ENCODE results near the gene ELOF1. TPM values are rescaled to one million over a fixed set of nuclear protein-coding genes. Genes with fewer than 3 reads are reported as not detected.

The ELOF1 gene
- total and polyA plus RNA-seq, 2 of the 13 experiments (the other 11 are each of a cell fraction or from before 2014, with no cell fraction given) = 14.5 to 43.2 TPM

GRCh38 chr19:11560404-11561051 is 1.5 kb upstream of the ELOF1 start:
- Histone ChIP-seq H2AFZ (ENCODE audit: low read length) (no peak overlapping the region), H3K79me2 (ENCODE audit: insufficient read depth, low read length) (peaks cover 28% of the 10 kb centered on the region), H3K9ac (ENCODE audit: insufficient read depth, low read depth, low read length) (no peak overlapping the region), H3K4me2 (ENCODE audit: low read depth, low read length) (peak overlapping the region; percentile 84), H3K36me3 (replicated peaks in 1 of 2; ENCODE audit: control insufficient read depth in 1 of 2, insufficient read depth in 2 of 2, low read length in 2 of 2) (peaks cover 0 to 3% of the 10 kb centered on the region in 2 experiments; a peak in 2 of 5 replicates), H3K9me3 (ENCODE audit: low read length) (no peaks in the 10 kb centered on the region), H3K27ac (ENCODE audit: extremely low read length, insufficient read depth, low read length) (no peak overlapping the region), H4K20me1 (ENCODE audit: insufficient read depth, low read length) (no peaks in the 10 kb centered on the region), H3K4me3 (replicated peaks in 1 of 3; ENCODE audit: insufficient read depth in 1 of 3, low read depth in 2 of 3, low read length in 3 of 3) (peak overlapping the region; percentile 70 to 92 (median 82); a peak in 3 of 6 replicates), H3K4me1 (ENCODE audit: insufficient read depth, low read length) (peaks cover 31% of the 10 kb centered on the region), H3K27me3 (ENCODE audit: control insufficient read depth in 1 of 2, insufficient read depth in 2 of 2, low read length in 2 of 2) (no peaks in the 10 kb centered on the region)
- intact Hi-C loops (cut with micrococcal nuclease; ENCODE audit: unreplicated experiment) = loop anchor here (1.0 kb wide), 1 partner anchor 27 kb away; no protein-coding TSS in a partner anchor
- in situ Hi-C loops (cut with HindIII; ENCODE audit: extremely low pct_ligation_motif_present, low pct_unique_long_range_greater_than_20kb) = no loop called here
- whole genome bisulfite sequencing (ENCODE audit: low lambda C conversion rate) = 33% methylated on average over 9 of the region's 9 CpGs
- no TSS peak for BruUV-seq (replicated peaks)
- CTCF ChIA-PET (ENCODE audit: low intra/inter-chr PET ratio, low total read pairs) = interaction anchor here (0.6 to 1.8 kb wide), 3 partner anchors 25 to 982 kb away, joined by 3 to 13 read pairs (median 4); no protein-coding TSS in a partner anchor
- FAIRE-seq (peak; percentile 93), ATAC-seq (peak; percentile 67), DNase-seq (ENCODE audit: low spot score) (peak; percentile 80)
- POLR2A ChIA-PET = interaction anchor here (1.0 to 2.8 kb wide), 3 partner anchors 12 to 31 kb away, joined by 3 to 33 read pairs (median 7); partner anchors contain the start of genes ACP5 and ECSIT
- 0 out of 2 replicates have a peak, but pooled peaks have one; percentile 16 for TF ChIP-seq MEF2D (CRISPR knock-in tag; IDR thresholded peaks at IDR 0.05)
- TF ChIP-seq ZNF770 (CRISPR knock-in tag; IDR thresholded peaks at IDR 0.05) = no peak
- peak; percentile 67 for TF ChIP-seq STAG1 (CRISPR knock-in tag; IDR thresholded peaks at IDR 0.05)
- 0 out of 4 replicates have a peak, but pooled peaks of 1 of the 2 experiments have one; percentile 30 for TF ChIP-seq HMGXB4 (CRISPR knock-in tag; IDR thresholded peaks at IDR 0.05; ENCODE audit: borderline replicate concordance in 1 of 2, low read depth in 1 of 2)
- TF ChIP-seq, protein P1, sequence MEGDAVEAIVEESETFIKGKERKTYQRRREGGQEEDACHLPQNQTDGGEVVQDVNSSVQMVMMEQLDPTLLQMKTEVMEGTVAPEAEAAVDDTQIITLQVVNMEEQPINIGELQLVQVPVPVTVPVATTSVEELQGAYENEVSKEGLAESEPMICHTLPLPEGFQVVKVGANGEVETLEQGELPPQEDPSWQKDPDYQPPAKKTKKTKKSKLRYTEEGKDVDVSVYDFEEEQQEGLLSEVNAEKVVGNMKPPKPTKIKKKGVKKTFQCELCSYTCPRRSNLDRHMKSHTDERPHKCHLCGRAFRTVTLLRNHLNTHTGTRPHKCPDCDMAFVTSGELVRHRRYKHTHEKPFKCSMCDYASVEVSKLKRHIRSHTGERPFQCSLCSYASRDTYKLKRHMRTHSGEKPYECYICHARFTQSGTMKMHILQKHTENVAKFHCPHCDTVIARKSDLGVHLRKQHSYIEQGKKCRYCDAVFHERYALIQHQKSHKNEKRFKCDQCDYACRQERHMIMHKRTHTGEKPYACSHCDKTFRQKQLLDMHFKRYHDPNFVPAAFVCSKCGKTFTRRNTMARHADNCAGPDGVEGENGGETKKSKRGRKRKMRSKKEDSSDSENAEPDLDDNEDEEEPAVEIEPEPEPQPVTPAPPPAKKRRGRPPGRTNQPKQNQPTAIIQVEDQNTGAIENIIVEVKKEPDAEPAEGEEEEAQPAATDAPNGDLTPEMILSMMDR (CRISPR knock-in tag; IDR thresholded peaks at IDR 0.05) = peak; percentile 82
- peak; percentile 46; the same call in 1 of the 2 replicates for TF ChIP-seq ARID3A (IDR thresholded peaks at IDR 0.05; ENCODE audit: low read depth, low read length)
- no peak for TF ChIP-seq CREB1 (IDR thresholded peaks at IDR 0.05)
- 0 out of 2 replicates have a peak, but pooled peaks have one; percentile 21 for TF ChIP-seq CREB1 (CRISPR knock-in tag; IDR thresholded peaks at IDR 0.05)
- no peak for TF ChIP-seq ZNF333 (CRISPR knock-in tag; IDR thresholded peaks at IDR 0.05; ENCODE audit: borderline replicate concordance)
- TF ChIP-seq RAD21 (CRISPR knock-in tag; IDR thresholded peaks at IDR 0.05) = peak; percentile 51; the same call in 1 of the 2 replicates
- TF ChIP-seq SMC3 (IDR thresholded peaks at IDR 0.05; ENCODE audit: low read length) = peak; percentile 54; the same call in 1 of the 2 replicates
- peak; percentile 49 for TF ChIP-seq ZNF121 (CRISPR knock-in tag; IDR thresholded peaks at IDR 0.05)
